Neural crest cell (in vitro differentiated cells): ENCODE results near the gene ADCY2. TPM values are rescaled to one million over a fixed set of nuclear protein-coding genes. Genes with fewer than 3 reads are reported as not detected.
"Not testable (repeated sequence)": the region's sequence is repeated elsewhere in the genome, so short reads cannot be mapped to it uniquely, and the experiment has no call there.

Experiments
- DNase-seq: peaks from one replicate; pipeline ENCODE4 v3.0.0; 2021; ENCODE audit warnings: low read depth, mixed read lengths, low spot score
- H3K27ac Mint-ChIP-seq: one replicate; pipeline ENCODE4 v1.8.0; 2021; ENCODE audit warnings: mild to moderate bottlenecking, mixed read lengths; ENCODE audit not compliant: unreplicated experiment
- H3K27me3 Mint-ChIP-seq: 2 replicates; pipeline ENCODE4 v1.8.0; 2021; ENCODE audit warnings: low read depth, mild to moderate bottlenecking, mixed read lengths
- H3K36me3 Mint-ChIP-seq: 2 replicates; pipeline ENCODE4 v1.8.0; 2021; ENCODE audit warnings: low read depth, mild to moderate bottlenecking, mixed read lengths
- H3K4me1 Mint-ChIP-seq: 2 replicates; pipeline ENCODE4 v1.8.0; 2021; ENCODE audit warnings: mixed read lengths
- H3K4me3 Mint-ChIP-seq: one replicate; pipeline ENCODE4 v1.8.0; 2021; ENCODE audit warnings: mild to moderate bottlenecking, mixed read lengths
- H3K9me3 Mint-ChIP-seq: 2 replicates; pipeline ENCODE4 v1.8.0; 2021; ENCODE audit warnings: mixed read lengths
- CTCF ChIP-seq: fragments of 200-600 bp; sonication (generic); conservative IDR thresholded peaks from 2 replicates; pipeline ENCODE4 v1.5.0; 2021; ENCODE audit warnings: antibody characterized with exemption, mild to moderate bottlenecking
- total RNA-seq: library from RNA; stranded (reverse); gene quantifications from 2 replicates; pipeline ENCODE4 v1.2.1, GENCODE V29; 2021

The ADCY2 gene
- total RNA-seq, 1 donor from 2014 or later = 3.5 TPM

- H3K36me3 Mint-ChIP-seq = no peaks in the 10 kb centered on the region
- DNase-seq = no peak
- H3K27me3 Mint-ChIP-seq = peaks cover 30% of the 10 kb centered on the region
- no peak overlapping the region for H3K27ac Mint-ChIP-seq
- H3K4me3 Mint-ChIP-seq = peak overlapping the region; percentile 47
- no peaks in the 10 kb centered on the region for H3K9me3 Mint-ChIP-seq
- peaks cover 43% of the 10 kb centered on the region for H3K4me1 Mint-ChIP-seq
- TF ChIP-seq CTCF = no peak
Observed at GRCh38 chr5:7419846-7420245, 23.9 kb downstream of the ADCY2 start.

DNA sequence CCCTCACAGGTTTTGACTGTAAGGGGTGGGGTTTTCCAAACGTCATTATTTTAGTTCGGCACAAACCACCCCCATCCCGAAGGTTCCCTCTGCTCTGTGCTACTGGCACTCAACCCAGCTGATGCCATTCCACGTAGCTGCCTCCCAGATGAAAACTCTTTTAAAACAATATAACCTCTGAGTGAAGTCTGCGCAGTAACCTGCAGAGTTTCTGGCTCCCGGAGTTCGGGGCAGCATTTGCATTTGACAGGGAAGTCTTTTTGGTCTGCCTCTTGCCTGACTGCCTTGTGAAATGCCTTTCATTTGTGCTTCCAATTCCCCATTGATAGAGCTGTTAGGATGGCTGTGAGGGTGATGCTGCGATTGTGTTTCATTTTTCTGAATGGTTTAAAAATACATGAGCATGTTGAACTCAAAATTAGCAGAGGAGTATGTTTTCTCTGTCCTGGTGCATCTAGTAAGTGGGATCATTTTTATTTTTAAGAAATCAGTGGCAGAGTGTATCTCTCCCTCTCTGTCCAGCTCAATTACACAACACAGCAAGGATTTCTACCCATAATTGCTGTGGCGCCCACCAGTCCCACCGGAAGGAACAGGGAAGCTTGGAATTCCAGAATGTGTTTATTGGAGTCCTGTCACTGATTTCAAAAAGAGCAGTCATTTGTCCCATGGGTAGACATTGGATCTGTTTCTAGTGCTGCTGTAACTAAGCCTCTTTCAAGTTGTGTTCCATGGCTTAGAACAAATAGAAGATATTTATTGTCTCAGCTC is 24.8 kb downstream of the ADCY2 start:
- no peaks in the 10 kb centered on the region for H3K36me3 Mint-ChIP-seq
- peak overlapping the region; percentile 13 for H3K4me3 Mint-ChIP-seq
- DNase-seq = no peak
- no peaks in the 10 kb centered on the region for H3K9me3 Mint-ChIP-seq
- TF ChIP-seq CTCF = no peak
- peaks cover 27% of the 10 kb centered on the region for H3K27me3 Mint-ChIP-seq
- peaks cover 38% of the 10 kb centered on the region for H3K4me1 Mint-ChIP-seq
- H3K27ac Mint-ChIP-seq = no peak overlapping the region

GRCh38 chr5:7422316-7423106 is 26.6 kb downstream of the ADCY2 start:
- H3K27ac Mint-ChIP-seq = no peak overlapping the region
- H3K36me3 Mint-ChIP-seq = no peaks in the 10 kb centered on the region
- peaks cover 26% of the 10 kb centered on the region for H3K27me3 Mint-ChIP-seq
- DNase-seq = no peak
- no peaks in the 10 kb centered on the region for H3K9me3 Mint-ChIP-seq
- H3K4me1 Mint-ChIP-seq = peaks cover 36% of the 10 kb centered on the region
- TF ChIP-seq CTCF = no peak
- H3K4me3 Mint-ChIP-seq = no peak overlapping the region

- Mint-ChIP-seq H3K27me3 (peaks cover 26% of the 10 kb centered on the region), H3K4me1 (peaks cover 41% of the 10 kb centered on the region)
- H3K27ac Mint-ChIP-seq, H3K36me3 Mint-ChIP-seq, DNase-seq, H3K9me3 Mint-ChIP-seq, H3K4me3 Mint-ChIP-seq: not testable (repeated sequence)
Observed at GRCh38 chr5:7423231-7423630, 27.3 kb downstream of the ADCY2 start.

- H3K36me3 Mint-ChIP-seq = no peaks in the 10 kb centered on the region
- H3K27me3 Mint-ChIP-seq = peaks cover 8% of the 10 kb centered on the region
- peaks cover 26% of the 10 kb centered on the region for H3K4me1 Mint-ChIP-seq
- H3K9me3 Mint-ChIP-seq = no peaks in the 10 kb centered on the region
- no peak overlapping the region for H3K4me3 Mint-ChIP-seq
- TF ChIP-seq CTCF = no peak
- H3K27ac Mint-ChIP-seq = no peak overlapping the region
- no peak for DNase-seq
Observed at GRCh38 chr5:7425830-7426229, 29.9 kb downstream of the ADCY2 start.

GRCh38 chr5:7426284-7426683 is 30.3 kb downstream of the ADCY2 start:
- H3K27ac Mint-ChIP-seq = no peak overlapping the region
- H3K9me3 Mint-ChIP-seq = no peaks in the 10 kb centered on the region
- TF ChIP-seq CTCF = no peak
- H3K36me3 Mint-ChIP-seq = no peaks in the 10 kb centered on the region
- H3K4me1 Mint-ChIP-seq = peaks cover 22% of the 10 kb centered on the region
- peaks cover 4% of the 10 kb centered on the region for H3K27me3 Mint-ChIP-seq
- no peak for DNase-seq
- no peak overlapping the region for H3K4me3 Mint-ChIP-seq
